CD4-positive, alpha-beta T cell treated with Interleukin-17A for 1 hour (primary cell): ENCODE data around the gene ABL2.
"Not testable (repeated sequence)": the region's sequence is repeated elsewhere in the genome, so short reads cannot be mapped to it uniquely, and the experiment has no call there.

Experiments
- DNase-seq: peaks from one replicate; pipeline ENCODE4 v3.0.0-alpha.2; 2020

ABL2 gene

DNA sequence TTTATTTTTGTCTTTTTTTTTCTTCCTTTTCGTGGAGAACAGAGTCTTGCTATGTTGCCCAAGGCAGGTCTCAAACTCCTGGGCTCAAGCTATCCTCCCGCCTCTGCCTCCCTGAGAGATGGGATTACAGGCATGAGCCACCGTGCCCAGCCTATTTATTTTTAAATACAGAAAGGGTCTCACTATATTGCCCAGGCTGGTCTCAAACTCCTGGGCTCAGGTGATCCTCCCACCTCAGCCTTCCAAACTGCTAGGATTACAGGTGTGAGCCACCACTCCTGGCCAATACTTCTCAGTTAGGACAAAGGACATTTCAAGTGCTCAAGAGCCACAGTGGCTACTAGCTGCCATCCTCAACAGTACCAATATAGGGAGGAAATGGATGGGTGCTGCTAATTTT is 16.2 kb downstream of the ABL2 start:
- DNase-seq: not testable (repeated sequence)

GRCh38 chr1:179208681-179209477 is 20.6 kb downstream of the ABL2 start:
- no peak for DNase-seq

- no peak for DNase-seq
These were observed 22.7 kb downstream of the ABL2 start for GRCh38 chr1:179206812-179207211.

GRCh38 chr1:179205284-179205683 is 24.2 kb downstream of the ABL2 start:
- DNase-seq: no peak

DNA sequence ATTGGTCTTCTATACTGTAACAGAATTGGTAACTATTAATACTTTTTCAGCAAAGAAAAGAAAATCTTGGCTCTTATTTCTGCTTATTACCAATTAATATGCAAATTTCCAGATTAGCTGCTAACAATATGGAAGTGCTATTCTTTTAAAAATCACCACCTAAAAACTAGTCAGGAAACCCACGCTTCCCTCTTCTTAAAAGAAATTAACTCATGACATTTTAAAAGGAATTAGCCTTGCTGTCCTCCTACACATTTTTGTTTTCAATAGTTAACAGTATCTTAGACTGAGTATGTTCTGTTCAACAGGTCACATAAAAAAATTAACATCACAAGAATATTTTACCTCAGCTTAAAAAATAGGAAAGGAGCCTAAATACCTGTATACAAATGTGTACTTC is 27.3 kb downstream of the ABL2 start:
- DNase-seq: no peak

GRCh38 chr1:179200586-179200985 is 28.9 kb downstream of the ABL2 start:
- no peak for DNase-seq

DNA sequence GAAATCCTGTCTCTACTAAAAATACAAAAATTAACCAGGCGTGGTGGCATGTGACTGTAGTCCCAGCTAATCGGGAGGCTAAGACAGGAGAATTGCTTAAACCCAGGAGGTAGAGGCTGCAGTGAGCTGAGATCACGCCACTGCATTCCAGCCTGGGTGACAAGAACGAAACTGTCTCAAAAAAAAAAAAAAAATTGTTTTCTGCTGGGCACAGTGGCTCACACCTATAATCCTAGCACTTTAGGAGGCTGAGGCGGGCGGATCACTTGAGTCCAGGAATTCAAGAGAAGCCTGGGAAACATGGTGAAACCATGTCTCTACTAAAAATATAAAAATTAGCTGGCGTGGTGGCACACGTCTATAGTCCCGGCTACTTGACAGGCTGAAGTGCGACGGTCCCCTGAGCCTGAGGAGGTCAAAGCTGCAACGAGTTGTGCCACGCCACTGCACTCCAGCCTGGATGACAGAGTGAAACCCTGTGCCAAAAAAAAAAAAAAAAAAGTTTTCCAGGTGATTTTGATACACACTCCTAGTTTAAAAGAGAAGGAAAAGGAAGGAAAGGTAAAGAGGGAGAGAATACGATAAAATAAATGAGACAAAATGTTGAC is 31.7 kb downstream of the ABL2 start:
- DNase-seq: no peak

- not testable (repeated sequence) for DNase-seq
These were observed 33.6 kb downstream of the ABL2 start for GRCh38 chr1:179195857-179196256.

GRCh38 chr1:179195376-179195775 is 34.1 kb downstream of the ABL2 start:
- no peak for DNase-seq

GRCh38 chr1:179194068-179194537 is 35.4 kb downstream of the ABL2 start:
- DNase-seq: no peak

DNA sequence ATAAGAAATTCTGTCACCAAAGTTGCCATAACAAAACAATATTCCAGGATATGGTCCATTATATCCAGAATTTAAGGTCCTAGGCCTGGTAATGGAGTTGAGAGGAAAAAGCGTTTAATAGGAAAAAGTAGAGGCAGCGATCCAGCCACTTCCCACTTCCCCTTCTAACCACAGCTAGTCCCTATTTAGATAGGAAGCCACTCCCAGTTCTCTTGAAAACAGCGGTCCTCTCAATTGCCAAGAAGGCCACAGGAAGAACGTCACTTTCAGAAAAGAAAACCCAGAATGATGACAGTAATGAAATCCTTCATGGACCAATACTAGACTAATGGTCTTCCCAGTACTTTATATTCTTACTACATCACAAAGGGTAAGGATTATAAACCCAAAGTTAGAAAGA is 38.6 kb downstream of the ABL2 start:
- DNase-seq: peak; percentile 2

GRCh38 chr1:179187735-179188471 is 41.6 kb downstream of the ABL2 start:
- no peak for DNase-seq

- DNase-seq: no peak
These were observed 42.4 kb downstream of the ABL2 start for GRCh38 chr1:179187043-179187442.

GRCh38 chr1:179184403-179184802 is 45.1 kb downstream of the ABL2 start:
- no peak for DNase-seq

DNA sequence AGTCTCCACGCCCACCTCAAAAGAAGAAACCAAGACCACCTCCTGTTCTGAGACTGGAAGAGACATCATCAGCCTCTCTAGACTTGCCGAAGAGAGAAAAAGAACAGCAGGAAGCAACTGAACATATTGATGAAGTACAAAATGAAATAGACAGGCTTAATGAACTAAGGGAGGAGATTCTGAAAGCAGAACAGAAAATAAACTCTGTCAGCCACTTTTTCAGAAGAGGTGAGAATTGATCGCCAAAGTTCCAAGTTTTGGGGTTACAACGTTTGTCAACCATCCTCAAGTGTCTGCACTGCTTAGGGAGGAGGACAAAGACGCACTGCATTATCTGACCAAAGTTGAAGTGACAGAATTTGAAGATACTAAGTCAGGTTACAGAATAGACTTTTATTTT is 45.6 kb downstream of the ABL2 start:
- no peak for DNase-seq

DNA sequence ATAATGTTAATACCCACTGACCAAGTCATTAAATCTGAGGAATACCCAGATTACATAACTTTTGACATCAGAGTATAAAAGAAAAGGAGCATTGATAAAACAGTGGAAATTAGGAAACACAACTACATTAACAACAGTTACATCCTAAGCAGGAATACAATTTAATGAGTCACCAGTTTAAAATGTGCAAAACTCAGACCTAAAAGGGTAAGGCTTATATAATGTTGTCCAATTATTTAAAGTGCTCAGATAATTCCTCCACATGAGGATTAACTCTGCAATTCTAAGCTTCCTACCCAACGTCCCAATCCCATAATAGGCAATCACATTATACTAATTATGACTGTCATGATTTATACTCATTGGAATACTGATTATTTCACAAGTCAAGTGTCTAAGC is 50.5 kb downstream of the ABL2 start:
- DNase-seq: no peak

GRCh38 chr1:179178183-179178582 is 51.3 kb downstream of the ABL2 start:
- no peak for DNase-seq

GRCh38 chr1:179177615-179178014 is 51.9 kb downstream of the ABL2 start:
- no peak for DNase-seq

DNA sequence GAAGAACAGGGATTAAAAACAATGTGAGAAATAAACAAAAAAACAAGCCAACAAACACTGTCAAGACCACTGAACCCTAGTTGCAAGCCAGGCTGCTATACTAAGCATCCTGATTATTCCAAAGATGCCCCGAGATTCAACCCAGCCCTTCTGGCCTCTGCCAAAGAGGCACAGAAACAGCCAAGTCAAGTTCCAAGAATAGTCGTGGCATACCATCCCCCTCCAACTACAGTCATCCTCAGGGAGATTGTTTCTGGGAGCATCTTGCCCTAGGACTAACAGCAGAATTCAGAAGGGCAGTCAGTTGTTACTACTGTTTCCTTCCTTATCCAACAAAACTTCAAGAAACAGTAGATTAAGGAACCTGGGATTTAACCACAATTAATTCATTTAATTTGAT is 52.3 kb downstream of the ABL2 start:
- no peak for DNase-seq

DNA sequence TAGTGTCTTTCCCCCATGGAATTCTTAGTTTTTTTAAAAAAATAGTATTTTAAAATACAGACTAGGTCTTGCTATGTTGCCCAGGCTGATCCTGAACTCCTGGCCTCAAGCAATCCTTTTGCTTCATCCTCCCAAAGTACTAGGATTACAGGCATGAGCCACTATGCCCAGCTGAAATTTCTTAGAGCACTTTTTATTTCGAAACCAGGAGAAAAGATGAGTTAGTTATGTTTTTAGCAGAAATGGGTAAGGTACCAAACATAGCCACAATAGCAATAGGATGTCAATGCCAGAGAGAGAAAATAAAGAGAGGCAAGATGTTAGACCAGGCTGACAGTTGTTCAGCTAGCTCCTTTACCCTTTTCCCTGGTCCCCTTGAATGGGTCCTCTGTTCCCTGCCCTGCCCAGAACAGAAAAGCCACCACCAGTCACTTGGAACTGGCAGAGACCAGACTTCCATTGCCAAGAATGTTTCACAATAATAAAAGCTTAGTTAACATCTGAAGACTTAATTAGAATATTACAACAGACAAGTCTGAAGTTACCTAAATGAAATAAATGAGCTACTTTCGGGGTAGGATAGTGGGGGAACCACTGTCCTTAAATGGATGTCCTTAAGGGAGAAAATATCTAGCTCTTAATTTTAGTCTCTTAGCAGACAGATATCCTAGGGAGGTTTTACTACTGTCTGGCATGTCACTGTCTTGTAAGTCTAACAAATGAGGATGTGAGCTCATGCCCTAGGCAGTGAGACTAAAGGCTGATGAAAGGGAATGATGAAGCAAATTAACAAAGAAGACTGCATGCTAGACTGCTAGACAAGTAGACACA is 54.3 kb downstream of the ABL2 start:
- DNase-seq: no peak

DNA sequence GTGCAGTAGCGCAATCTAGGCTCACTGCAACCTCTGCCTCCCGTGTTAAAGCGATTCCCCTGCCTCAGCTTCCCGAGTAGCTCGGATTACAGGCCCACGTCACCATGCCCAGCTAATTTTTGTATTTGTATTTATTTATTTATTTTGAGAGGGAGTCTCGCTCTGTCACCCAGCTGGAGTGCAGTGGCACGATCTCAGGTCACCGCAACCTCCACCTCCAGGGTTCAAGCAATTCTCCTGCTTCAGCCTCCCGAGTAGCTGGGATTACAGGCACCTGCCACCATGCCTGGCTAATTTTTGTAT is 59.1 kb downstream of the ABL2 start:
- DNase-seq: not testable (repeated sequence)

DNA sequence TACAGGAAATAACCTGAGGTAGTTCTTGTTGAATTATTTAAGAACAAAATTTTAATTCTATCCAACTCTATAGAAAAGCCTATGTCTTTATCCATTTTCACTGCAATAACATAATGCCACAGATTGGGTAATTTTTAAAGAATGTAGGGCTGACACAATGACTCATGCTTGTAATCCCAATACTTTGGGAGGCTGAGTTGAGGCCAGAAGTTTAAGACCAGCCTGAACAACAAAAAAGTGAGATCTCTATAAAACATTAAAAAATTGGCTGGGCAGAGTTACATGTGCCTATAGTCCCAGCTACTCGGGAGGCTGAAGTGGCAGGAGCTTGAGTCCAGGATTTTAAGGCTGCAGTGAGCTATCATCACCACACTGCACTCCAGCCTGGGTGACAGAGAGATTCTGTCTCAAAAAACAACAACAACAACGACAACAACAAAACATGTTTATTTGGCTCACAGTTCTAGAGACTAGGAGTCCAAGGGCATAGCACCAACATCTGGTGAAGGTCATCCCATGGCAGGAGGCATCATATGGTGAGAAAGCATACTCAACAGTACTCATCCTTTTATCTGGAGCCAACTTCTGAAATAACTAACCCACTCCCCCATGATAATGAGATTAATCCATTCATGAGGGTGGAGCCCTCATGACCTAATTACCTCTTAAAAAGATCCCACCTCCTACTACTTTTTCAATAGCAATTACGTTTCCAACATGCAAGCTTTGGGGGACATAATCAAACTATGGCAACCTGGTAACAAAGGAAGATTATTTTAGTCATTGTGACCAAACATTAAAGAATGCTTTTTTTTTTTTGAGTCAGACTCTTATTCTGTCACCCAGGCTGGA is 59.6 kb downstream of the ABL2 start:
- DNase-seq: no peak
